Uterus (tissue), 2 donors: Measurements from ENCODE around the gene COL1A1.

ENCODE experiments used
- CTCF ChIP-seq, 4 experiments: fragments of 200-600 bp in 2 of 4; fragments of 450-650 bp in 2 of 4; sonication (generic) in 2 of 4; IDR thresholded peaks; one replicate each; pipeline ENCODE4 v1.5.1; 2016 to 2019; ENCODE audit warnings: antibody characterized with exemption in 4 of 4, mild to moderate bottlenecking in 2 of 4, moderate library complexity in 1 of 4
- POLR2A ChIP-seq, 2 donors: fragments of 450-650 bp; IDR thresholded peaks; one replicate each; pipeline ENCODE4 v1.6.1; 2016; ENCODE audit warnings: antibody characterized with exemption in 2 of 2, mild to moderate bottlenecking in 1 of 2, moderate library complexity in 1 of 2

DNA sequence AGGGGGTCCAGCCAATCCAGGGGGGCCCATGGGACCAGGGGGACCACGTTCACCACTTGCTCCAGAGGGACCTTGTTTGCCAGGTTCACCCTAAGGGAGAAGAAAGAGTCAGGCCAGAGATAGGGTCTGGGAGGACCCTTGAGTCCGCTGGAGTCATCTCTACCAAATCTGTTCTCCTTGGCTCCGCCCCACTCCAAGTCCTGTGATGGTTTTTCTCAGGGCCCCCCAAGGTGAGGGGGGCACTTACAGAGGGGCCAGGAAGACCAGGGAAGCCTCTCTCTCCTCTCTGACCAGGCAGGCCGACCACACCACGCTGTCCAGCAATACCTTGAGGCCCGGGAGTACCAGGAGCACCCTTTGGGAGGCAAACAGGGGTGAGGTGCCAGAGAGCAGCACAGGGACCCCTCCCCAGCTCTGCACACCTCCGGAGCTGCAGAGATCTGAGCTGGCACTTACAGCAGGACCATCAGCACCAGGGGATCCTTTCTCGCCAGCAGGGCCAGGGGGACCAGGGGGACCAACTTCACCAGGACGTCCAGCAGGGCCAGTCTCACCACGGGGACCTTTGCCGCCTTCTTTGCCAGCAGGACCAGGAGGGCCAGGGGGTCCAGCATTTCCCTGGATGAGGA is 12.4 kb downstream of the COL1A1 start:
- TF ChIP-seq POLR2A (IDR thresholded peaks at IDR 0.05) (no peak), CTCF (IDR thresholded peaks at IDR 0.05) (no peak)
